Peyer's patch (tissue), 4 donors: ENCODE data around the gene IFNL2.

Source experiments
- POLR2A ChIP-seq, 2 donors: fragments of 450-650 bp; IDR thresholded peaks; one replicate each; pipeline ENCODE4 v1.5.1; 2017; ENCODE audit warnings: antibody characterized with exemption in 2 of 2, mild to moderate bottlenecking in 2 of 2, moderate library complexity in 2 of 2
- TF ChIP-seq, protein P1 (sequence below), 6 experiments: fragments of 450-650 bp in 4 of 6; fragments of 200-600 bp in 2 of 6; sonication (generic) in 1 of 6; IDR thresholded peaks; one replicate each; pipeline ENCODE4 v1.5.1; 2017 to 2019; ENCODE audit warnings: antibody characterized with exemption in 6 of 6, mild to moderate bottlenecking in 3 of 6, moderate library complexity in 1 of 6

DNA sequence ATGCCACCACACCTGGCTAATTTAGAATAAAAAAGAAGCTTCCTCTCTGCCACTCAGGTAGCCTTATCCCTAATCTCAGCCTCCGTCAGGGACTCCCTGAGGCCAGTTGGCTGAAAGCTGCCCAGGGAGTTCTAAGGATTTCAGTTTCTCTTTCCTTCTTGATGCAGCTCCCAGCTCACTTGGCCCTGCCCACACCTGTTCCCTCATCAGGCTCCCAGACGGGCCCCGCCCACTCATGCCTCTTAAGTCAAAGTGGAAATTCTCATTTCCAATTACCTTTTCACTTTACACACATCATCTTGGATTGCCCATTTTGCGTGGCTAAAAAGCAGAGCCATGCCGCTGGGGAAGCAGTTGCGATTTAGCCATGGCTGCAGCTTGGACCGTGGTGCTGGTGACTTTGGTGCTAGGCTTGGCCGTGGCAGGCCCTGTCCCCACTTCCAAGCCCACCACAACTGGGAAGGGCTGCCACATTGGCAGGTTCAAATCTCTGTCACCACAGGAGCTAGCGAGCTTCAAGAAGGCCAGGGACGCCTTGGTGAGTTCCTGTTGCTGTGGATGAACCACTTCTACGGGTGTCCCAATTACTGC is 28.0 kb downstream of the IFNL2 start, which contains the start of gene IFNL1:
- TF ChIP-seq, protein P1, sequence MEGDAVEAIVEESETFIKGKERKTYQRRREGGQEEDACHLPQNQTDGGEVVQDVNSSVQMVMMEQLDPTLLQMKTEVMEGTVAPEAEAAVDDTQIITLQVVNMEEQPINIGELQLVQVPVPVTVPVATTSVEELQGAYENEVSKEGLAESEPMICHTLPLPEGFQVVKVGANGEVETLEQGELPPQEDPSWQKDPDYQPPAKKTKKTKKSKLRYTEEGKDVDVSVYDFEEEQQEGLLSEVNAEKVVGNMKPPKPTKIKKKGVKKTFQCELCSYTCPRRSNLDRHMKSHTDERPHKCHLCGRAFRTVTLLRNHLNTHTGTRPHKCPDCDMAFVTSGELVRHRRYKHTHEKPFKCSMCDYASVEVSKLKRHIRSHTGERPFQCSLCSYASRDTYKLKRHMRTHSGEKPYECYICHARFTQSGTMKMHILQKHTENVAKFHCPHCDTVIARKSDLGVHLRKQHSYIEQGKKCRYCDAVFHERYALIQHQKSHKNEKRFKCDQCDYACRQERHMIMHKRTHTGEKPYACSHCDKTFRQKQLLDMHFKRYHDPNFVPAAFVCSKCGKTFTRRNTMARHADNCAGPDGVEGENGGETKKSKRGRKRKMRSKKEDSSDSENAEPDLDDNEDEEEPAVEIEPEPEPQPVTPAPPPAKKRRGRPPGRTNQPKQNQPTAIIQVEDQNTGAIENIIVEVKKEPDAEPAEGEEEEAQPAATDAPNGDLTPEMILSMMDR (IDR thresholded peaks at IDR 0.05) = no peak
- TF ChIP-seq POLR2A (IDR thresholded peaks at IDR 0.05) = no peak
